Activated effector memory CD4-positive, alpha-beta T cell treated with anti-CD3 and anti-CD28 coated beads, Interleukin-2, amount 50 U/mL, for 16 hours (primary cell): Measurements from ENCODE around the gene RHEBL1.
"Not testable (repeated sequence)": the region's sequence is repeated elsewhere in the genome, so short reads cannot be mapped to it uniquely, and the experiment has no call there.

Source experiments
- DNase-seq: peaks from one replicate; pipeline ENCODE4 v3.0.0-alpha.2; 2020

RHEBL1 gene

DNA sequence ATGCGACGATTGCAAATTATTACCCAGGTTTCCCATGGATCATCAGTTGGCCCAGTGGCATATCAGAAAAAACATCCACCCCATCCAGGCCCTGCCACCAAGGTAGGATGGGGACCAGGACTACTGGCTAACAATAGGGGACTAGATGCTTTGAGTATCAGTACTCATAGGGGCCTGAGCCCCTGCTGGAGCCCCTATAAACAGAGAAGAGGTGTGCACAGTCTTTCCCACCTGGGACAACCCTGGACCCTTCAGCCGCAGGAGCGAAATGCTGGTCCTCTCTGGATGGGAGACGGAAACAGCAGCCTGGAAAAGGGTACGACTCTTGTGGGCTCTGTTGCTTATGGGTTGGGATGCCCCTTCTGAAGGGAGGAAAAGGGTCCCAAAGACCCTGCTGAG lies 19.2 kb upstream of the RHEBL1 start:
- DNase-seq = no peak

DNA sequence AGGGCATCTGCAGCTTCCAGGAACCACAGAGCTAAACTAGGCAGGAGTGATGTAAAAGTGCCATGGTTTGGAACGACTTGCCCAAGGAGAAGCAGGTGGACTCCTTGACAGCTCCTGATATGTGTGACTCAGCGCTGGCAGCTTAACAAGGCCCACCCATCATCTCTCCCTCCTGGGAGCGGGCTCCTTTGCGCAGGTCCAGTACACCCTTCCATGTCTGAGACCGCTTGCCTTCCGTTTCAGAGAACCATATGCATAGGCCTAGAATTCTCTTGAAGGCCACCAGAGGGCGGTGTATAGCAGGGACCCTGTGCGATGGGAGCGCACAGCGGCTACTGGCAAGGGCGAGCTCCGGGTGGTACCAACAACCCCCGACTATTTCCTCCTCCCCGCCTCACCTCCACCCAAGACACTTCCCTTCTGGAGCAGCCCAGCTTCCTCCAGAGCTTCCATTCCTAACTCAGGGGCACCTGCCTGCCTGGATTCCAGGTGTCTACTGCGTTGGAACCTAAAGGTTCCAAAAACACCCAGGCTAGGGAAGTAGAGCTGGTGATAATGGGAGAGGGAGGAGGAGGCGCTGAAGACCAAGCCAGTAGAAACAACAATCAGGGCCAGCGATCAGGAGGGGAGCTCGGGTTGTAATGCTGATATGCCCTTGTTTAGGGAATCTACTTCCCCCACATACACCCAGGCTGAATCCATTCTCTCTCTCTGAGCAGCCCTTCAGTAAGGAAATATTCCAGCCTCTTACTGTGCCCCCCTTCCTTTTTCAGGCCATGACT lies 18.6 kb upstream of the RHEBL1 start:
- DNase-seq = peak; percentile 87

DNA sequence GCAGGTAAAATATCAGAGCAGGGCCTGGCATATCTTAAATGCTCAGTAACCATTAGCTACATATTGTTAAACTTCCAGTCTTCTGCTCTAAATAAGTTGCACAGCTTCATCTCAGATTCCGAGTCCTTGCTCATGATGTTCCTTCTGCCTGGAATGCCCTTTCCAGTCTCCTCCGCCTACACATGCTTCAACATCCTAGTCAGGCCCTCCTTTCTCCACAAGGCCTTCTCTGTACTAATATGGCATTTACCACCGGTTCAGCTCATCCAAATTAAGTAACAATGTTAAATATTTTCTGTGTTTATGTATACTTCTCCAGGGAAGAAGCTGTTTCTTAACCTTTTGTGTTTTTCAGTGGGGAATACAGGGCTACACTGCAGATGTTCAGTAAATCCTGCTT lies 16.3 kb upstream of the RHEBL1 start:
- no peak for DNase-seq

DNA sequence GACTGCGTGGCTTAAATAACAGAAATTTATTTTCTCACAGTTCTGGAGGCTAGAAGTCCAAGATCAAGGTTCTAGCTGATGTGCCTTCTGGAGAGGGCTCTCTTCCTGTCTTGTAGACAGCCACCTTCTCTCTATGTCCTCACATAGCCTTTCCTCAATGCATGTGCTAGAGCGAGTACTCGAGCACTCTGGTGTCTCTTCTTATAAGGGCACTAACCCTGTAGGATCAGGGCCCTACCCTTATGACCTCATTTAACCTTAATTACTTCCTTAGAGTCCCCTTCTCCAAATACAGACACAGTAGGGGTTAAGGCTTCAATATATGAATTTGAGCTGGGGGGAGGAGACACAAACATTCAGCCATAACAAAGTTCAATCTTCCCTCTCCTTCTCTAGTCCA lies 14.7 kb upstream of the RHEBL1 start:
- DNase-seq = no peak

DNA sequence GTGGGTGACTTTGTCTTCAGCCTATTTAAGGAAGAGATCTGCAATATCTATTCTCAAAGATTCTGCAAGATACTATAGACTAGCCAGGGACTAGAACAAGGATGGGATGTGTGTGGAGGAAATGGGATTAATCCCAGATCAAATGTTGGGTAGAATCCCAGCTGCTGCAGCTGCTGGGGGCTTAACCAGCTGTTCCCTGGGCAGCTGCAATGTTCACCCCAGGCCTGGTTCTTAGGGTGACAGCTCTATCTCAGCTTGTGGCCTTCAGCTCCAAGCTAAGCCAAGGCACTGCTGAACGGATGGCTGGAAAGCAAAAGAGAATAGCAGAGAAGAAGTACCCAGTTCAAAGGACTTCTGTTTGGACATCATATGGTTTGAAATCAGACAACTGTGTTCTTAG lies 10.0 kb upstream of the RHEBL1 start:
- DNase-seq = no peak

DNA sequence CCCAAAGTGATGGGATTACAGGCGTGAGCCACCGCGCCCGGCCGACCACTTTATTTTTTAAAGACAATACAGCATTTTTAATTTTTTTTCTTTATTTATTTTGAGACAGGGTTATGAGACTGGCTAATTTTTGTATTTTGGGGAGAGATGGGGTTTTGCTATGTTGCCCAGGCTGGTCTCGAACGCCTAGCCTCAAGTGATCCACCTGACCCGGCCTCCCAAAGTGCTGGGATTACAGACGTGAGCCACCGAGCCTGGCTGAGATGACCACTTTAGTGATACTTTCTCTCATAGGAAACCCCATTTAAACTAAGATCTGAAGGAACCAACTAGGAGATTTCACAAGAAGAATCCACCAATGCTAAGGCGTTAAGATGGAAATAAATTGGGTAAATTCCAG lies 1.2 kb upstream of the RHEBL1 start:
- DNase-seq = no peak

DNA sequence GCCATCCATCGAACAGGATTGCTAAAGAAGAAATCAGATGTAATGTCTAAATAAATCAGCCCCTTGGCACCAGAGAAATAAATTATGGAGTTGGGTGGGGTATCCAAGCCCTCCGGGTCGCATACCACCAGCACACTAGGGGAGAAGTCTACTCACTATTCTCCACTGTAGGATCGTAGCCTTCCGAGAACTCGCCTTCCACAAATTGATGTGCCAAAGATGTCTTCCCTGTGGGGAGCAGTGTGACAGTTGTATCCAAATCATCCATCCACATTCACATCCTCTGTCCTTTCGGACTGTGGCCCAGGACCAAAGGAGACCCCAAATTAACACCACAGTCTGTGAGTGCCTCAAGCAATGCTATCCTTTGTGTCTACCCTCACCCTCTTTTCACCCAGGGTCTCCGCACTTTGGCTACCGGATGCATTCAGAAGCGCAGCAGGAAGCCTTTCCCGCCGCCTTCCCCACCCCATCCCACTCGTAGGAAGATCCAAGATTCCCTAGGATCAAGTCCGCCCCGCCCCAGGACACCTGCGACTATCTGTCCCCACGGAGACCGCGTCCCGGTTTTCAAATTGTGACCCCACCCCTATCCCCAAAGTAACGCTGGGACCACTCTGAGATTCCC lies 786 bp downstream of the RHEBL1 start:
- no peak for DNase-seq

DNA sequence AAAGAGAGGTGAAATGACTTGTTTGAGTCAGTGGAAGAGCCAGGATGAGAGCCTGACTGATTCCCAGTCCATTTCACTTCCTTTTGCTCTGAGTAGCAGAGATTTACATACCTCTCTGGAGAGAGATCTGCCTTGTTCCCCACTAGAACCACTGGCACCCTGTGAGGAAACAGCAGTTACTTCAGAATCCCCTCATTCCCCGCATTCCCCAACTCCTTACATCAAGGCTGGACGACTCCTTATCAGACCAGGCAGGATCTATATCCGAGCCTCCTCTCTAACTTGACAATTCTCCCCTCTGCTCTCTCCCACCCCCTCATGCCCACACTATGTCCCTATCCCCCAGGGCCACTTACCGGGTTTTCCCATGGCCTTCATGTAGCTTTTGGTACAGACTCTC lies 3.7 kb downstream of the RHEBL1 start:
- no peak for DNase-seq

DNA sequence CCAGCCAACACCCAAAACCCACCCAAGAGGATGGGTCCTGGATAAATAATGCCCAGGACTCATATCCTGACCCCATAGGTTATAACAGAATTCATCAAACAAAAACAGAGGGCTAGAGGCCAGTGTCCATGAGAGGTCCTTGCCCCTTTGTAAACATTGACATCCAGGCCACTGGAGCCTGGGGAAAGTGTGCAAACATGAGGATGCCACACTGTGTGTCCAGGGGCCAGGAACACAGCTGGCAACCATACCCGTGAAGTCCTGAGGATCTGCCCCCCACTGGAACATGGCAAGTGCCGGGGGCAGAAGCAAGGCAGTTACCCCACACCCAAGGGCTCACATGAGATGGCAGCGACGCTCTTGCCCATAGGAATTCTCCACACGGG lies 5.0 kb downstream of the RHEBL1 start:
- DNase-seq = no peak

DNA sequence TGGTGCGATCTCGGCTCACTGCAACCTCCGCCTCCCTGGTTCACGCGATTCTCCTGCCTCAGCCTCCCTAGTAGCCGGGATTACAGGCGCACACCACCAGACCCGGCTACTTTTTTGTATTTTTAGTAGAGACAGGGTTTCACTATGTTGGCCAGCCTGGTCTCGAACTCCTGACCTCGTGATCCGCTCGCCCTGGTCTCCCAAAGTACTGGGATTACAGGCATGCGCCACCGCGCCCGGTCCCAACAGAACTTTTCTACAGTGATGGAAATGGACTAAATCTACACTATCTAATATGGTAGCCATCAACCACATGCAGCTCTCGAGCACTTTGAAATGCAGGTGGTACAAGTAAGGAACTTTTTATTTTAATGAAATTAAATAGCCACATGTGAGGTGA lies 7.9 kb downstream of the RHEBL1 start:
- not testable (repeated sequence) for DNase-seq

DNA sequence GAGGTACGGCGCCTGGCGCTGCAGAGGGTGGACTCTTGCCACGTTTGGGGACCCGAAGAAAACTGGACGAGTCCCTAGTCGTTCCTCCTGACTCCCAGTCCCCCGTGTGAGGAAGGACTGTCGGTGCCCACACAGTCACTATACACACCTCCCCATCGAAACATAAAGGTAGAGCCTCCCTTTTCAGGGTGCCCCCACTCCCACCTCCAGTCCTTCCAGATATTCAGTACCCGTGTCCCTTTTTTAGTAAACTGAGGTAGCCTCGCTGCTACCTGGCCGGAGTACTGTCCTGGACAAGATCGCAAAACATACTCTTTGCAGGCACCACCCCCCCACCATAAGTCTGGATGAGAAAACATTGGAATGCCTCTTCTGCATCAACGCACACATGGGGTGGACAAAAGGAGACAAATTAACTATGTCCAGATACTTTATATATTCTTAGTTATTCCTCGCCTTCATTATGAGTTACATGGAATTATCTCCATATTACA lies 8.6 kb downstream of the RHEBL1 start:
- DNase-seq = no peak

DNA sequence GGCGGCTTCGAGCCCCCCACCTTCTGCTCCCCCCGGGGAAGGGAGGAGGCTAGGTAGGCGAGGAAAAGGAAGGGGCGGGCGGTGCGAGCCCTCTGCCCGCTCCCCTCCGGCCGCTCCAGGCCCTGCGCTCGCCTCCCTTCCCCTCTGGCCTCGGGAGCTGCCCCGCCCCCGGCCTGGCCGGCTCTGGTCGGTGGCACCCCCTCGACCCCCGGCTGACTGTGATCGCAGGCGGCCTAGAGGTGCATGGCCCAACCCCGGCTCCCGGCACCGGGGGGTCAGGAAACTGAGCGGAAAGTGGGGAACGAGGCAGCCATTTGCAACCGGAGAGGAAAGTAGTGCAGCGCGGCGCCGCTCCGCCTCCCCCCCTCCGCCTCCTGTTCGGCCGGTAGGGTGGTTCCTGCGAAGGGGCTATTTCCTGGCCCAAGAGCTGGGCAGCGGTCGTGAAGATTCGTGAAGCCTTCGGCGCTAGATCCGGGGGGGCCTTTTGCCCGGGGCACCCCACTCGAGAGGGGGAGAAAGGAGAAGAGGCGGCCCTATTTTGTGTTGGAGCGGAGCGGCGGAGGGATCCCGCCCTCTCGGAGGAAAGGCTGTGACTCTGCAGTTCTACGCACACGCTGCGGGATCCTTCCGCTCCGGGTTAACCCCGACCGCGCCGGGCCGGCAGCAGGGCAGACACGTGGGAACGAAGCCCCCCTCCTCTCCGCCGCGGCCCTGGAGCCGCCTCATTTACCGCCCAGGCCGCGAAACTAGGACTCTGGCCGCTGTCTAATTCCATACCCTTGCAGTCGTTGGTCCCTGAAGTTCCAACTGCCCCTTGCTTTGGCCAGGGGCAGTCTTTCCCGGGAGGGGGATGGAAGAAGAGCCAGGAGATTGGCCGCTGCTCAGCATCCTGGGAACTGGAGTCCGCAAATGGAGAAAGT lies 9.3 kb downstream of the RHEBL1 start, which contains the start of gene KMT2D:
TSS of gene KMT2D (minus strand) at position 558 of the 920 bp plus-strand sequence. CDS start 5,470 bp downstream, outside the sequence.
- DNase-seq = peak; percentile 96

DNA sequence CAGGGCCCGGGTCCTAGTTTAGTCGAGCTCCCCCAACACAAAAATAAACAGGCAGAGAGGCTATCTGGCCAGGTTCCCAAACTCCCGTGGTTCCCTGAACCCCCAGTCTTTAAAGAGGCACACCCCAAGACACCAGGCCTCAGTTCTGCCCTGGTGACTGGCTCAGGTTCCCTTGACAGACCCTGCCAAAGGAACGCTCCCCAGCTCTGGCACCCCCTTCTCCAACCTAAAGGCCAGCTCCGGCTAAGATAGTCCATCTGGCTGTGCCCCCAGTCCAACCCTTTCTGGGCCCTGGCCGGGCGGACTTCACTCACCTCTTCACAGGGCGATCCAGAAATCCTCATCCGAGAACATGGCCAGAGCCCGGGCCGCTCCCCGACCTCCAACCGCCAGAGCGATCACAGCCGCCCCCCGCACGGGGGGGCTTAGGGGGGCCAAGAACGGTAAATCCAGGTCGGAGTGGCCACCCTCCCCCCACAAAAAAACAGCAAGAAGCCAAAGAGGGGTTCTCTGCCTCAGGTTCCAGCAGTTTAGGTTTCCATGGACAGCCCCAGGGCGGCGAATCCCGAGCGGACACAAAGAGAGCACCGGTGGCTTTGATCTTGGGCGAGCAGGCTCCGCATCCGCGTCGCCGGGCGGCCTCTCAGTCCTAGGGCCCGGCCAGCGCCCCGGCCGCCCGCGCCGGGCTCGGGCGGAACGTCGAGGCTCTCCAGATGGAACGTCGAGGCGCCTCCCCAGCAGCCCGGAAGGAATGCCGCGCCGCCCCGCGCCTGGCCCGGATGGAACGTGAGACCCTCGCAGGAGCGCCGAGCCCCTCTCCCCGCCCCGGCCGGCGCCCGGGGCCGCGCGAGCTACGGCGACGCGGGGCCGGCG lies 10.2 kb downstream of the RHEBL1 start:
- peak; percentile 73 for DNase-seq

DNA sequence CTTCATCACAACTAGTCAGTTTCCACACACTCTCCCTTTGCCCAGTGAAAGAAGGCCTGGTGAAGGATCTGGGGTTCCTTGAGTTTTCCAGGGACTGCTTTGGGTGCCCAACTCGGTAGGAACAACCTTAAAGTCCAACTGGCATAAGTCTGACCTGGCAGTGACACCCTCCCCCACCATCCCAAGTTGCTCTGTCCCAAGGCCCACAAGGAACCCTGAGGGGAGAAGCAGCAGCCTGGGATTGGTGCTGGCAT lies 10.8 kb downstream of the RHEBL1 start:
- no peak for DNase-seq

DNA sequence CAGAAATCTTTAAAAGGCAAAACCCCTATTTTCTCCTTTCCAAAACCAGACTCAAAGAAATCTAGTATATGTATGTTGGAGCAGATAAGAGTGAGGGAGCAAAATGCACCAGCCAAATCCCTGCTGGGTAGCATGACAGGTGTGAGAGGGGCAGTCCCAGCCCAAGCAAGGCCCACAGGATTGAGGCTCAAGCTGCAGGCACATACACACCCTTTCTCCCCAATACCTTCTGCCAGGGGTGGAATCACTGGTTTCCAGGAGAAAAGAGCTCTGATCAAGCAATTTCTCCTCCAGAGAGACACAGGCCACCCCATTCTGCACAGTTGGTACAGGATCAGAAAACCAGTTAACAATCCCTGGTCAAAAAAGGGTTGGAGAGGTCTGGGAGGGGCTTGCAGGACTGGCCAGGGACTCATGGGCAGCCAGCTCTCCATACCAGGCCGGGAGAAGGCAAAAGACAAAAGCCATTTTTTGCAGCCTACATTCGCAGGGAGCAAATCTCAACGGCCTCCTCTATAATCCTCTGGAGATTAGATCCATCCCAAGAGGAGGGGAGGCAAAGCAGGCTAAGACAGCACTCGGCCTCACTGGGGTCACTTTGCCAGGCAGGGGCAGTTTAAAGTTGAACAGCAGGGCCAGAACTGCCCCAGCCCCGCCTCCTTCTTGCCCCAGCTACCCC lies 11.3 kb downstream of the RHEBL1 start:
- DNase-seq = no peak

DNA sequence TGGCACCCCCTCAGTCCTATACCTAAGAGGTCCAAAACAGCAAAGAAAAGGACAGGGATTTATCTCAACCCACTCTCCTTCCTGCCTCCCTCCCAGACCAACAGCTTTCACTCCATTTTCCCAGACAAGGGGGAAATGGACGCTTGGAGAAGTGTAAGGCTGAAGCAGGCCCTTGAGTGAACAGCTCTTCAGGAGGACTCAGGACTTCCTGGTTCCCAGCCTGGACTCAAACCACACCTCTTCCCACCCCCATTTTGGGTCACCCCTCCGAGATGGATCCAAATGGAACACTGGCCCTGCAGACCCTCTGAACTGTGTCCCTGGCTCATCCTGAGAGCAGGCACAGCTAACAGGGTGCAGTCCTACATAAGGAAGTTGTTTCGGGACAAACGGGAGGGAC lies 11.9 kb downstream of the RHEBL1 start:
- DNase-seq = no peak

DNA sequence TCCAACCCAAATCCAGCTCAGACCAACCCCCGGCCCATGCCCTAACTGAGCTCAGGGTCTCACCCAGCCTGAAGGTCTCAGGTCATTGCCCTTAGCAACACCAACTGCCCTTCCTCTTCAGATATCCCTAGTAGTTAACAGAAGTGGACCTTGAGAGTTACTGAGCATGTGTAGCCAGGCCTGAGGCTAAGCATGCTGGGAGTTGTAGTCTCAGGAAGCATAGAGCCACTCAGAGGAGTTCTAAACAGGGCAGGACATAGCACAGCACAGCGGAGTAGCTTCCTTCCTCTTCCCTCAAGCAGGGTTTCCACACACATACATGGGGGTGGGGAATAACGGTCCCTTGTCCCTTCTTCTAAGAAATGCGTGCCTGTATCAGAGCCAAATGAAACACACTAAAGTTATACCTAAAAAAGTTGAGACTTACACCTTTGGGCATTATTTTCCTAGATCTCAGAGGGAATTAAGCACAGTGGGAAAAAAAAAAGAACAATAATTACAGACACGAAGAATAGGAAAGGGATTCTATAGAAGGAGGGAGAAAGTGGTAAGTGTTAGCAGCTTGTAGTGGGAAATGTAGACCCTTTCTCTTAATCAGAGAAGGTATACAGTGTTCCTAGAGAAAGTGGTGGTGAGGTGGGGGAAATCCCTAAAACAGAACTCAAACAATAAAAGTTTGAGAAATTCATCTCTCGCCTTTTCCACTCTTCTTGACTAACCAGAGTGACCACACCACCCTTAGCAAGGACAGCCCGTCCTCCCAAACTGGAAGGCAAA lies 13.6 kb downstream of the RHEBL1 start:
- peak; percentile 82 for DNase-seq

DNA sequence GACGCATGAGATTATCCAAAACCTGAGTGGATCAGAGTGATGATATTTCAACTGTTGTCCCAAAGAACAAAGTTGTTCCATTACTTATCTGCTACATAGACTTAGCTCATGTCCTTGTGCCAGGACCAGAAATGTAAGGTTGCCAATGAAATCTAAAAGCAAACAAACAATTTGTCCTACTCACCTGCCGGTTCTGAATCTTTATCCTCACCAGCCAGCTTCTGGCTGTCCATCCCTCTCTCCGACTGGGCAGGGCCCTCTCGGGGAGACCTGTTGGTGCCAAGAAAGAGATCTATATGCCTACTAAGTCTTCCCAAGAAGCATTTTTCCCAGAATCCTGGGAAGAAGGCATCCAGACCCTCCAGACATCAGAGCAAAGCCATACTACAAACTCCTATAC lies 14.7 kb downstream of the RHEBL1 start:
- no peak for DNase-seq

DNA sequence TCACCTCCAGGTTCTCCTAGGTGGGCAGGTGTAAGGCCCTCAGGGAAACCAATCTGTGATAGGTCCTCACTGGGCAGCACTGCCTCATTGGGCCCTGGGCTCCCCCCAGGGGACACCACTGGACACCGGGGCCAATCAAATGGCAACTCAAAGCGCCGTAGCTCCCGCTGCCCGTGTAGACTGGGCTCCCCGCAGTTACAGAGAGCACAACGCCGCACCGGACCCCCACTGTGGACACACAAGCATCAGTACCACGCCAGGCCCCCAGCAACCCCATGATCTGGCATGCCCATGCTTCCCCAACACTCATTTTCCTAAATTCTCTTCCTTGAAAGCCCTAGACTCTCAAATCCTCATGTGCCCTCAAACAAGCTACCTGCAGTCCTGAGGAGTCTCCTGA lies 15.3 kb downstream of the RHEBL1 start:
- DNase-seq = no peak

DNA sequence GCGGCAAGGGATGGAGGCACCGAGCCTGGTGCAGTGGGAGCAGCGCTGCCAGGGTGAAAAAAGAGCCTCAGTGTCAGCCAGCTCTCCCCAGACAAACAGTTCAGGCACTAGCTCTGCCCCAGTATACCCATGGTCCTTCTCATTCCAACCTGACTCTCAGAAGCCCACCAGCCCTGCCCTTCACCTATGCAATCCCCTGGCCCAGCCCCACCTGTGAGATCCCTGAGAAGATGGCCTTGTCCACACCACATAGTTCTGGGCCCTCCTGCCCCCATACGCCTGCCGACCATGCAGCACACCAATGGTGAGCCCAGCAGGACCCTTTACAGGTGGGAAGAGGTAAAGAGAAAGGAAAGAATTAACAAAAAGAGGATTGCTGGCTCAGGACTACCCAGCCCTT lies 15.7 kb downstream of the RHEBL1 start:
- no peak for DNase-seq
